Activated CD4-positive, alpha-beta T cell treated with anti-CD3 and anti-CD28 coated beads, Interleukin-10, Interleukin-2, amounts not matched to agents 100 ng/mL and 50 ng/mL, durations not matched to agents 16 hours and 8 hours (primary cell): ENCODE results near the gene ANP32A.

ENCODE experiments used
- DNase-seq: peaks from one replicate; pipeline ENCODE4 v3.0.0-alpha.2; 2020

Gene ANP32A

GRCh38 chr15:68739390-68740080 lies 81.2 kb downstream of the ANP32A start:
- no peak for DNase-seq

GRCh38 chr15:68735610-68736009 lies 85.1 kb downstream of the ANP32A start:
- DNase-seq, result no peak

- no peak for DNase-seq
Observed at GRCh38 chr15:68734881-68735280, 85.8 kb downstream of the ANP32A start.

GRCh38 chr15:68734352-68734751 lies 86.3 kb downstream of the ANP32A start:
- DNase-seq, result no peak

GRCh38 chr15:68733666-68734065 lies 87.0 kb downstream of the ANP32A start:
- no peak for DNase-seq

GRCh38 chr15:68732451-68732850 lies 88.2 kb downstream of the ANP32A start:
- no peak for DNase-seq

- no peak for DNase-seq
Observed at GRCh38 chr15:68730976-68731897, 89.5 kb downstream of the ANP32A start.

- peak; percentile 10 for DNase-seq
Observed at GRCh38 chr15:68730471-68730919, 90.2 kb downstream of the ANP32A start.

GRCh38 chr15:68729789-68730411 lies 90.8 kb downstream of the ANP32A start:
- DNase-seq, result no peak
